GM19468 (cell line): ENCODE measurements around the gene FGGY.
"Not testable (repeated sequence)": the region's sequence is repeated elsewhere in the genome, so short reads cannot be mapped to it uniquely, and the experiment has no call there.

Source experiments
- ATAC-seq: cut with Tn5 transposase; IDR thresholded peaks from one replicate; pipeline ENCODE4 v1.9.1; 2021; ENCODE audit warnings: mild to moderate bottlenecking, moderate library complexity, moderate number of reproducible peaks; ENCODE audit not compliant: unreplicated experiment; ENCODE audit errors: extremely low read depth

Gene FGGY

GRCh38 chr1:59593798-59594790 is 297.2 kb downstream of the FGGY start:
- ATAC-seq: no peak

DNA sequence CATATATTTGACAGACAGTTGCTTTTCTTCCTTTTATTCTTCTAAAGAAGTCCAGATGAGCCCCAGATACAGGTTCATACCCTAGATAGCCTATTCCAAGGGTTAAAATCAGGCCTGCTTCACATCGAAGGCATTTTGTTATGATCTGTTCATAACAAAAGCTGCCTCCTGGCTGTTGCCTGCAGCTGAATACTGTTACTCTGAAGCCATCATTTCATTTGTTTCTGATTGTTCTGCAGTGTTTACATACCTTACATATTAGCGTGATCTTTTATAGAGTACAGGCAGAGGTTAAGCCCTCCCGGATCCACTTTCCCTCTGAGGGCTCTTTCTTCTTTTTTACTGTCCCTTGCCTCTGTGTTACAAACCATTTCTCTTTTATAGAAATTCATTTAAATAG is 298.9 kb downstream of the FGGY start:
- no peak for ATAC-seq

DNA sequence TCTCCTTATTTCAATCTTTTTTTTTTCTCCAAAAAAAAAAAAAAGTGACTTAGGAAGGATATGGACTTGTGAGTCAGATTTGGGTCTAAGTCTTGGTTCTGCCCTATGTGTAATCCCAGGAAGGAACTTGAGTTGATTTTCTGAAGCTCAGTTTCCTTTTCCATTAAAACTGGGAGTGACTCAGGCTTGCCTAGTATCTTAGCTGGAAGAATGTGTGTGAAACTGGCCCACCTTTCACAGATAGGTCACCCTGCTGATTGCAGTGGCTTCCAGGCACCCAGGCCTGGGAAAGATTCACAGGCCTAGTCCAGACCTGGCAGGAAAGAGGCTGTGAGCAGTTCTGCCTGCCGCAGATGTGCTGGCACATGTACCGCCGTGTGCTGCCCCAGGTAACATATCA is 299.5 kb downstream of the FGGY start:
- ATAC-seq: no peak

- ATAC-seq: no peak
Measured at GRCh38 chr1:59596956-59597355, 300.1 kb downstream of the FGGY start.

GRCh38 chr1:59597420-59598119 is 300.7 kb downstream of the FGGY start:
- no peak for ATAC-seq

- ATAC-seq: no peak
Measured at GRCh38 chr1:59598120-59598440, 301.2 kb downstream of the FGGY start.

- no peak for ATAC-seq
Measured at GRCh38 chr1:59601041-59601441, 304.1 kb downstream of the FGGY start.

GRCh38 chr1:59601811-59602210 is 304.9 kb downstream of the FGGY start:
- ATAC-seq: no peak

- no peak for ATAC-seq
Measured at GRCh38 chr1:59604191-59604590, 307.3 kb downstream of the FGGY start.

- ATAC-seq: no peak
Measured at GRCh38 chr1:59605184-59605583, 308.3 kb downstream of the FGGY start.

GRCh38 chr1:59605761-59606160 is 308.9 kb downstream of the FGGY start:
- ATAC-seq: no peak

- ATAC-seq: no peak
Measured at GRCh38 chr1:59609245-59609644, 312.4 kb downstream of the FGGY start.

GRCh38 chr1:59610499-59610898 is 313.6 kb downstream of the FGGY start:
- ATAC-seq: not testable (repeated sequence)

- no peak for ATAC-seq
Measured at GRCh38 chr1:59617434-59617833, 320.5 kb downstream of the FGGY start.

GRCh38 chr1:59619557-59619956 is 322.7 kb downstream of the FGGY start:
- no peak for ATAC-seq

DNA sequence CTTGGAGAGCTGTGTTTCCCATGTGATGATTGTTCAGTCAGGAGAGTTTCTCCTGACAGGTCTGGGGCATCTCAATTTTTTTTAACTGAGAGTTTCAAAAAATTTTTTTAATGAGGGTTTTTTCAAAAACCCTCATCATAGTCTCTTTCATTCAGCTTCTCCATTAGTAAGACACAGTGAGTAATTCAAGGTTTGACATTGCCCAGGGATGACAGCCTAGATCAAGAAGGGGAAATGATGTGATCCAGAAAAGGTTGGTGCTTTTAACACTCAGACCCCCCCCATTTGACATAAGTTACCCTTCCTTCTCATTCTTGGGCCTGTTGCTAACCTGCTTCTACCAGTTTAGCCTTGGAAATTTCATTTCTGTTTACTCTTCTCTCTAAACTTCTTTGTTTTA is 328.5 kb downstream of the FGGY start:
- ATAC-seq: no peak

DNA sequence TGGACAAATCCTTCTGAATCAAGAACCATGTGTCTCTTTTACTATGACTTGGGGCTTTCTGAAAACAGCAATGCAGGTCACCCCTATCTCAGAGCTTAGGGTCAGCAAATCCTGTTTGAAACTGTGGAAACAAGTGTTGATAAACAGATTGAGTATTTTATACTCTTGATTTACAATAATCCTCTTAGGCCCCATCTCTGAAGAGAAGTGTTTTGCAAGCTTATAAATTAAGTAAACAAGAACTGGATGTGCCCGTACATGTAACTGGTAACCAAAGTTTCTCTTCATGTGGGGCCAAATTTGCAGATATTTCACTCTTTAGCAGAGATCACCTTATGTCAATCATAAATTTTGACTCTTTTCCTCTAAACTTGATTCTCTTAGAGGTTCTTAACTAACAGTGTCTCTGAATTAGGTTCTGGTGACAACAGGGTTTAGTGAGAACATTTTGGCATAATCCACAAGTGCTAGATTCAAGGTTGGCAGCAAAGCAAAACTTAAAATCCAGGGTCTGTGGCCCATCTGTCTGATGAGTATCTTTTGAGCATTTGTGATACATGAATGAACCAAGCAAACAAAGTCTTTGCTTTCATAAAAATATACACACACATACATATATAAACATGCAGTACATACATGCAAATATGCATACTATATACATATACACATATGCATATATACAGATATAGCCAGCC is 334.8 kb downstream of the FGGY start:
- no peak for ATAC-seq

- ATAC-seq: no peak
Measured at GRCh38 chr1:59635097-59635496, 338.2 kb downstream of the FGGY start.

- no peak for ATAC-seq
Measured at GRCh38 chr1:59638231-59638711, 341.4 kb downstream of the FGGY start.

DNA sequence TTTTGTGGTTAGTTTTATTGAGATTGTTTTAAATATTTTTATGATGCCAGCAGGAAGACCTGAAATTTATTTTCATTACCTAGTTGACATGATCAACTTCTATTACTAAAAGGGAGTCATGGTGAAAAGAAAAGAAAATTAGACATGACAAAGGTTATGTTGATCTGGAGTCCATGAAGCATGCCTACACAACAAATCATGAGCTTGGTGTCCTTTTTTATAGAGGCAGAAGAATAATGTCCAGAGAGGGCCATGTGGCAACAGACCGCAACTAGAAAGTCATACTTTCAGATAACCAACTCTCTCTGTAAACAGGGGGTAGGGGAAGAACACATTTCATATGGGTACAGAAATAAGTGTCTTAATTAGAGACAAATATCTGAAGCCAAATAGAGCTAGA is 342.4 kb downstream of the FGGY start:
- ATAC-seq: no peak

DNA sequence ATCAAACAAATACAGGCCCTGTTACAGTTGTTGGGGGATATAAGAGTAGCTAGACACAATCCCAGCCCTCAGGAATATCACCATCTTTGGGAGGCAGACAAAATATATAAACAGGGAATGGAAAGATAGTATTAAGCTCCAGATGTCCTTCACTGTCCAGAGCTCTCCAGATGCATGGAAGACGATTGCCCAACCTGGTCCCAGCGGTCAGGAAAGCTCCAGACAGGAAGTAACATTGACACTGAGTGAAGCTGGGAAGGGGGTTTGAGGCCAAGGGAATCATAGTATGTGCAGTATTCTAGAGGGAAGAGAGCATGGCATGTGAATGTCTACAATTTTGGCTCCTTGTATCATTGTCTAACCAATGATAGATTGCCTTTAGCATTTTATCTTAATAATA is 344.0 kb downstream of the FGGY start:
- ATAC-seq: no peak
